Effector CD4-positive, alpha-beta T cell (primary cell): ENCODE data around the gene MMUT.
A peak's percentile ranks its signal among the peaks of the same experiment; 100 is the strongest.
"Not testable (repeated sequence)": the region's sequence is repeated elsewhere in the genome, so short reads cannot be mapped to it uniquely, and the experiment has no call there.

Experiments used
- DNase-seq: peaks from one replicate; pipeline ENCODE4 v3.0.0-alpha.2; 2020

MMUT gene

GRCh38 chr6:49416195-49416594 is 46.9 kb downstream of the MMUT start:
- DNase-seq = no peak

GRCh38 chr6:49415358-49415757 is 47.7 kb downstream of the MMUT start:
- DNase-seq = no peak

- no peak for DNase-seq
Measured at GRCh38 chr6:49410564-49410963, 52.5 kb downstream of the MMUT start.

DNA sequence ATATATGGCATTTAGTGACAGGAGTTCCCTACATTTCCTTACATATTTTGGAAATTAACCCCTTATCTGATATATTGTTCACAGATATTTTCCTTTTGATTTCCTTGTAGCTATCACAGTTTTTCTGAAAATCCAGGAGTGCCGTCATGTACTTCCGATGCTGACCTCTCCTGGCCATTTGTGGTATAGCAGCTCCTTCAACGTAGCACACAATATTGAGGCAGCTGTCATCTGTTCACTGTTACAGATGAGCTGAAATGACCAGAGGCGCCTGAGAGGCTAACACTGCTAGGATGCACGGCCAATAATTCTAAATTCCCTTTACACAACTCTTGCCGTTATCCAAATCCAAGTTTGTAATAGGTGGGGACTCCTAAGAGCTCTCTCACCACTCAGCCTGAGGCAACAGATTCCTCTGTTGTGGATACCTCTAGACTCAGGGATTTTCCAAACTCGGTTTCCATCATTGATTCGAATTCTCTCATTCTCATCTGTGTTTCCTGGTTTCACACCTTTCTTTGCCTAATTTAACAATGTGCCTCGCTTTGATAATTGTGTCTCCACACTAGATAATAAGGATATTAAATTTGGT is 53.0 kb downstream of the MMUT start:
- peak; percentile 43 for DNase-seq

DNA sequence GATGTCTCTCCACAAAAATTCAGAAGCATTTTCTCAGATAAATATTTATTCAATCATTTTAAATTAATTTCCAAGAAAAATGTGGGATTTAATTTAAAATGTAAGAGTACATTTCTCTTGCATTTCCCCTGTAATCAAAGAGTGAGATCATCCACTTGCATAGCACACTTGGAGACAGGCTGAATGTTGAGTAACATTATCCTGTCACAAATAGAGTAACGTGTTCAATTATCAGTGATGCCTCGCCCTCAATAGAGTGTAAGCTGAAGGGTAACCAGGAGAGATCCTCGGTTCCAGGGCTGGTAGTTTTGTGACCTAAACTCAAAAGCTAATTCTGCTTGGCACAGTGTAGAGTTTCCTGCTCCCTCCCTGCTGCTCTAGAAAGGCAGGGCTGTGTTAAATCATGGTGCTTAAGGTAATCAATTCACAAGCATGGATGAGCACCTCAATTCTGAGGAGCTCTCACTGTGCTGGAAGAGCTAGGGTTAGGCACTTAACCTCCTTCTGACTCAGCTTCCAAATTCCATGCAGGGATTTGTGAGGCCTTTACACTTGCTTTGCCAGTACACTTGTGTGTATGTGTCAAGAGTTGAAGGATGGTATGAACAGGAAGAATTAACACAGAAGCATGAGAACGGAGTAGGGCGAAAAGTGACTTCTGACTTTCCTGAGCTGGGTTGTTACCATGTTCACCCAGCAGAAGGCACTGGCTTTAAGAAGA is 56.6 kb downstream of the MMUT start:
- DNase-seq = no peak

DNA sequence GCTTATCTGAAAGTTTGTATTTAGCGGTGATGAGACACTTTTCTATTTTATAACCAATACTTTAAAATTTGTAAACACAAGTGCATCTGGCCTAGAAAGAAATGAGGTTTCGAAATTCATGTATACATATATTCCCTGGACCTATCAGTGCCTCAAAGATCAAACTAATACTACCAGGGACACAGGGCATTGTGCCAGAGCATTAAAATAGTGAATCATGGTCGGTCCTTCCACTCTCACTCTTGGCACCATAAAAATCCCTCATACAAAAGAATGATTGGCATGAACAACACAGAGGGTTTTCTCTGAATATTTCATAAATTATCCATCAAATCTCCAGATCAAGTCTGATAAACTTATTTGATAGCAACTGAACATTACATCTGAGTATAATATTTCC is 62.0 kb downstream of the MMUT start:
- no peak for DNase-seq

DNA sequence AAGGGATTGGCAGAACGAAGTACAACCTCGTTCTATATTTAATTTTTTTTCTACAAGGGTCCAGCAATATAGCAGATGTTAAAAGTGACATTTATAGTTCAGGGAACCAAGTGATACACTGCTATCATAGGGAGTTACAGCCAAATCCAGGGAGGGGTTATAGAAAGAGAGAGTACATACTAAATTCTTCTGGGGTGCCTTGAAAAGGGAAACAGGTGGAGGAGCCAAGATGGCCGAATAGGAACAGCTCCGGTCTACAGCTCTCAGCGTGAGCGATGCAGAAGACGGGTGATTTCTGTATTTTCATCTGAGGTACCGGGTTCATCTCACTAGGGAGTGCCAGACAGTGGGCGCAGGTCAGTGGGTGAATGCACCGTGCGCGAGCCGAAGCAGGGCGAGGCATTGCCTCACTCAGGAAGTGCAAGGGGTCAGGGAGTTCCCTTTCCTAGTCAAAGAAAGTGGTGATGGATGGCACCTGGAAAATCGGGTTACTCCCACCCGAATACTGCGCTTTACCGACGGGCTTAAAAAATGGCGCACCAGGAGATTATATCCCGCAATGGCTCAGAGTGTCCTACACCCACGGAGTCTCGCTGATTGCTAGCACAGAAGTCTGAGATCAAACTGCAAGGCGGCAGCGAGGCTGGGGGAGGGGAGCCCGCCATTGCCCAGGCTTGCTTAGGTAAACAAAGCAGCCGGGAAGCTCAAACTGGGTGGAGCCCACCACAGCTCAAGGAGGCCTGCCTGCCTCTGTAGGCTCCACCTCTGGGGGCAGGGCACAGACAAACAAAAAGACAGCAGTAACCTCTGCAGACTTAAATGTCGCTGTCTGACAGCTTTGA is 76.2 kb downstream of the MMUT start:
- not testable (repeated sequence) for DNase-seq

- no peak for DNase-seq
Measured at GRCh38 chr6:49384904-49385303, 78.1 kb downstream of the MMUT start.
